T-helper 1 cell (primary cell): ENCODE data around the gene KDF1.
A peak's percentile ranks its signal among the peaks of the same experiment; 100 is the strongest.
"Not testable (repeated sequence)": the region's sequence is repeated elsewhere in the genome, so short reads cannot be mapped to it uniquely, and the experiment has no call there.

ENCODE experiments used
- DNase-seq, 5 donors: peaks; one replicate each; pipeline ENCODE4 v3.0.0-alpha.2; 2012 to 2020

KDF1 gene

DNA sequence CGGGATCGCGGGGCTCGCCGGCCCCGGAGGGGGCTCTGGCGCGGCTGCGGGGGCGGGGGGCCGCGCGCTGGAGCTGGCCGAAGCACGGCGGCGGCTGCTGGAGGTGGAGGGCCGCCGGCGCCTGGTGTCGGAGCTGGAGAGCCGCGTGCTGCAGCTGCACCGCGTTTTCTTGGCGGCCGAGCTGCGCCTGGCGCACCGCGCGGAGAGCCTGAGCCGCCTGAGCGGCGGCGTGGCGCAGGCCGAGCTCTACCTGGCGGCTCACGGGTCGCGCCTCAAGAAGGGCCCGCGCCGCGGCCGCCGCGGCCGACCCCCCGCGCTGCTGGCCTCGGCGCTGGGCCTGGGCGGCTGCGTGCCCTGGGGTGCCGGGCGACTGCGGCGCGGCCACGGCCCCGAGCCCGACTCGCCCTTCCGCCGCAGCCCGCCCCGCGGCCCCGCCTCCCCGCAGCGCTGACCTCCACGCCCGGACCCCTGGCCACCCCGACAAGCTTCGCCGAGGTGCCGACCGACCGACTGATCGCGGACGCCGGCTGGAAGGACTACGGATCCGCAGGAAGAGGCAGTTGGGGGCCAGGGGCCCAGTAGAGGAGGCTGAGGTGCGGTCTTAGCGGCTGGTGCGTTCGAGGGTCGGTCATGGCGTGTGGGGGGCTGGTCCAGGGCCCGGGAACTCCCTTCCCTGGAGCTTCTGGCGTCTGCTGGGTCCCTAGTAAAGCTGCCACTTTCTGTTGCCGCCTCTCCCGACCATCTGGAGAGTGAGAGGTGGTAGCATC lies 33.9 kb upstream of the KDF1 start:
- peak in 1 of 5 donors; percentile 24 for DNase-seq

DNA sequence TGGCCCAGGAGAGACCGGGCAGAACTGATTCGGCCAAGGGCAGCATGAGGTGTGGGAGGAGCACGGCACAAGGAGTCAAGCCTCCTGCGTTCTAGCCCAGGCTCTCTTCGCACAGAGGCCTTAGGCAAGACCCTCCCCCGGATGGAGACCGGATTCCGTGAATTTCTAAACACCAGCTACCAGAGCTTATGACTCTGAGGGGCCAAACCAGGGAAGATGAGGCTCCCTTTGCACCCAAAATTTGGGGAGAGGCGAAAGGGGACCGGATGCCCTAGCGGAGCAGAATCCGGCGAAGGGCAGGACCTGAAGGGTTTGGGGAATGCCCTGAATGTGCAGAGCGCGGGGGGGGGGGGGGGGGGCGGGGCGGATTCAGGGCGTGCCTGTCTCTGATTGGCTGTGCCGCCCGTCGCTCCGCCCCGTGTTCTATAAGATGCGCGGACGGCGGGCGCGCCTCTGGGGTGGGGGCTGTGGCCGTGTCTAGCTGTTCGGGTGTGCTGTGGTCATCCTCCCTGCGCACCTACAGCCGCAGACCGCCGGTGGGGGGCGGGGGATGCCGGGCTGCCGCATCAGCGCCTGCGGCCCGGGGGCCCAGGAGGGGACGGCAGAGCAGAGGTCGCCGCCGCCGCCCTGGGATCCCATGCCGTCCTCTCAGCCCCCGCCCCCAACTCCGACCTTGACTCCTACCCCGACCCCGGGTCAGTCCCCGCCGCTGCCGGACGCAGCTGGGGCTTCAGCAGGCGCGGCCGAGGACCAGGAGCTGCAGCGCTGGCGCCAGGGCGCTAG lies 33.2 kb upstream of the KDF1 start, which contains the start of gene TRNP1:
TSS of gene TRNP1 (plus strand) at position 456 of the 783 bp plus-strand sequence. CDS start at position 551, 95 bp downstream.
- DNase-seq: peak; percentile 46 to 65 (median 59)

DNA sequence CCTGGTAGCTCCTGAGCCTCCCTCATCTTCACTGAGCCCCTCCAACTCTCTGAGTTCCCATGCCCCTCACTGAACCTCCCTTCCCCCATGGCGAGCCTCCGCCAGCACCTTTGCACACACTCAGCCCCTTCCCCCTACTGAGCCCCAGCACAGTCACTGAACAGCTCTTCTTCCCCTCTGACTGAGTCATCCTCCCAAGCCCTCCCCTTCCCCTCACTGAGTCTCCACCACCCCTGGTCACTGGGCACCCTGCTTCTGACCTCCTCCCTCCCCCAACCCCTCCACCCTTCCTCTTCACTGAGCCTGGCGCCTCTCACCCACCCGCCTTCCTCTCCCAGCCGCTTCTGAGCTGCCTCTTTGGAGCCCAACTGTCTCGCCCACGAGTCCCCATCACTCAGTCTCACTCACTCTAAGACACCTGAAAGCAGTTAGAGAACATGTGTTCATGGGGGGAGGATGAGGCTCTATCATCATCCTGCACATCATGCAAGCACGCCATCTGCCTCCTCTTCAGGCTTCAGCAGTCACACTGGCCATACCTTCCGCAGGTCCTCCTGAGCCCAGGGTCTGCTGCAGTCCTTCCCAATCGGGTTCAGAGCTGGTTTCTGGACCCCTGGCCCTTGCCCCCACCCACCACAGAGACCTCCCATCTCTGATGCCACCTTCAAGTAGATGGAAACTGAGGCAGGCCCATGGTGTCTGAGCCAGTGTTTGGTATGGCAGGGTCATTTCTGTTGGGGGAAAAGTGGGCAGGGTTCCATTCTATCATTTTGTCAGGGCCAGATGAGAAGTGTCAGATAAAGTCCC lies 31.2 kb upstream of the KDF1 start:
- DNase-seq: no peak

DNA sequence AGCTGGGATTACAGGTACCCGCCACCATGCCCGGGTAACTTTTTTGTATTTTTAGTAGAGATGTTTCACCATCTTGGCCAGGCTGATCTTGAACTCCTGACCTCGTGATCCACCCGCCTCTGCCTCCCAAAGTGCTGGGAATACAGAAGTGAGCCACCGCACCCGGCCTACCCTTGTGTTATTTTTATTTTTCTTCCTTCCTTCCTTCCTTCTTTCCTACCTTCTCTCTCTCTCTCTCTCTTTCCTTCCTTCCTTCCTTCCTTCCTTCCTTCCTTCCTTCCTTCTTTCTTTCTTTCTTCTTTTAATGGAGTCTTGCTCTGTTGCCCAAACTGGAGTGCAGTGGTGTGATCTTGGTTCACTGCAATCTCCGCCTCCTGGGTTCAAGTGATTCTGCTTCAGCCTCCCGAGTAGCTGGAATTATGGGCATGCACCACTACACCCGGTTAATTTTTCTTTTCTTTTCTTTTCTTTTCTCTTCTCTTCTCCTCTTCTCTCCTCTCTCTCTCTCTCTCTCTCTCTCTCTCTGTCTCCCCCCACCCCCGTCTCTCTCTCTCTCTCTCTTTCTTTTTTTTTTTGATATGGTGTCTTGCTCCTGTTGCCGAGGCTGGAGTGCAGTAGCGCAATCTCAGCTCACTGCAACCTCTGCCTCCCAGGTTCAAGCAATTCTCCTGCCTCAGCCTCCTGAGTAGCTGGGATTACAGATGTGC lies 29.3 kb upstream of the KDF1 start:
- DNase-seq: not testable (repeated sequence)

DNA sequence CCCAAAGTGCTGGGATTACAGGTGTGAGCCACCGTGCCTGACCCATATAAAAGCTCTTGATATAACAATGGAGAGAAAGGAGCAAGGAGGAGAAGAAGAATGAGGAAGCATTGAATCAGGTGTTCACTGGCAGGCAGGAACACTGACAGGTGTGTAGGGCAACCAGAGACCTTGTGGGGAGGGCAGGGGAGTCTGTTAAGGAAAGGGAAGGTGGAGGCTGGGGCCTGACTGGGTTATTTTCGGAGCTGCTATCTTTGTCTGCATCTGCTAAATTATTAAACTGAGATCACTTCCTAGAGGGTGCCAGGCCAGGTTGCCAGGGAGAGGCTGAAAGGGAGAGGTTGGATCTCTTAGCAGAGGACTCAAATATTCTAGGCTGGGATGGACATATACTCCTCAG lies 26.4 kb upstream of the KDF1 start:
- no peak for DNase-seq

DNA sequence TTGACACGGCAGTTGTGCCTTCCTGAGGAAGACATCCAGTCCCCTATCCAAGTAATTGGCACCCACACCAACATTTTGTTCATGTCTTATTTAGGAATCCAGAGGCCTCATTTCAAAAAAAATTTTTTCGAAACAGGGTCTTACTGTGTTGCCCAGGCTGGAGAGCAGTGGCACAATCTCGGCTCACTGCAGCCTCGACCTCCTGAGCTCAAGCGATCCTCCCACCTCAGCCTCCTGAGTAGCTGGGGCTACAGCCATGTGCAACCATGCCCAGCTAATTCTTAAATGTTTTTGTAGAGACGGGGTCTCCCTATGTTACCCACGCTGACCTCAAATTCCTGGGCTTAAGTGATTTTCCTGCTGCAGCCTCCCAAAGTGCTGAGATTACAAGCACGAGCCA lies 24.0 kb upstream of the KDF1 start:
- DNase-seq: no peak

DNA sequence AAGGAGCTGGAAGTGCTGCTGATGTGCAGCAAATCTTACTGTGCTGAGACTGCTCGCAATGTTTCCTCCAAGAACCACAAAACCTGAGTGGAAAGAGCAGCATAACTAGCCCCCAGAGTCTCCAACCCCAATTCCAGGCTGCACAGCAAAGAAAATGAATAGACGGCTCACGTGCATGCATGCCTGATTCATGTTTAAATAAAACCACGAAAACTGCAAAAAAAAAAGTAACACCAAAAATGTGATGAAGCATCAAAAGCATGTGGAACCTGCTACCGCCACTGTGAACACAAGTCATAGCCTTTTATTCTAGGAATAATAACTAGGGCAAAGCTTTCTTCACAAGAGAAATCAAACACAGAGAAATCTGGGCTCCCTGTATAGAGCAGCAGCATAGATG lies 23.6 kb upstream of the KDF1 start:
- no peak for DNase-seq

DNA sequence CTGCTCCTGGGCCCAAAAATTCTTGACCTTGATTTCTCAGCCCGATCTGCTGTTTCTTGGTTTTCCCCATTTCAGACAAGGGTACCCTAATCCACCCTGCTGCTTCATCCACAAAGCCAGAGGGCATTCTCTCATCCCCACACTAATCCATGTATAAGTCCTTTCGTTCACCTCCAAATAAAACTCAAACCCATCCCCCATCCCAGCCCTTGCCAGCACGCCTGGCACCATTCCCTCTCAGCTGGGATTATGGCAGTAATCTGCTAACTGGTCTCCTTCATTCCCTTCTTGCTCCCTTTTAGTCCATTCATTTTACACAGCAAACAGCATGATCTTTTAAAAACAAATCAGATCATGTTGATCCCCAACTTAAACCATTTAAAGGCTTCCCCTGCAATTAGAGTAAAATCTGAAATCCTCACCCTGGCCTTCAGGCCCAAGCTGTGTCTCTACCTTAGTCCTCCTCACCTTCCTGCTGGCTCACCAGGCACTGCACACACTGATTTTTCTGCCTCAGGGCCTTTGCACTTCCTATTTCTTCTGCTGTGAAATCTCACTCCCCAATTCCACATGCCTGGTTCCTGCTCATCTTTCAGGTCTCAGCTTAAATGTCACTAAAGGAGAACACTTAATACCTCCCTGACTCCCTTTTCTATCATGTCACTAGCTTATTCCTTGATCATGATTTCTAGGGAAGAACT lies 21.0 kb upstream of the KDF1 start:
- no peak for DNase-seq

DNA sequence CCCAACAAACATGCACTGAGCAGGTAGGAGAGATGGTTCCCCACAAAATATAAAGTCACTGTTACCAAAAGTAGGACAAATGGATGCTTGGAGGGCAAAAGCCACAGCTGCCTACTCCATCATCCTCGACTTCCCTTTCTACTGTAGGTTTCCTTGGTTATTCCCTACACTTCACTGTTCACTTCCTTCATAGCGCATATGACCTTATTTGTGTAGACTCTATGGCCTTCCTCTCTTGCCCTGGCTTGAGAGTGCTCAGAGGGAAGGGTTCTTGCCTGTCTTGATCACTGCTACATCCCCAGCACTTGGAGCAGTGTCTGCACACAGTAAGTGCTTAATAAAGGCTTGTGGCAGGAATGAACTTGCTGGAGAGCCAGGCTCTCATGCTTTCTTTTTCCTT lies 18.6 kb upstream of the KDF1 start:
- DNase-seq: no peak

DNA sequence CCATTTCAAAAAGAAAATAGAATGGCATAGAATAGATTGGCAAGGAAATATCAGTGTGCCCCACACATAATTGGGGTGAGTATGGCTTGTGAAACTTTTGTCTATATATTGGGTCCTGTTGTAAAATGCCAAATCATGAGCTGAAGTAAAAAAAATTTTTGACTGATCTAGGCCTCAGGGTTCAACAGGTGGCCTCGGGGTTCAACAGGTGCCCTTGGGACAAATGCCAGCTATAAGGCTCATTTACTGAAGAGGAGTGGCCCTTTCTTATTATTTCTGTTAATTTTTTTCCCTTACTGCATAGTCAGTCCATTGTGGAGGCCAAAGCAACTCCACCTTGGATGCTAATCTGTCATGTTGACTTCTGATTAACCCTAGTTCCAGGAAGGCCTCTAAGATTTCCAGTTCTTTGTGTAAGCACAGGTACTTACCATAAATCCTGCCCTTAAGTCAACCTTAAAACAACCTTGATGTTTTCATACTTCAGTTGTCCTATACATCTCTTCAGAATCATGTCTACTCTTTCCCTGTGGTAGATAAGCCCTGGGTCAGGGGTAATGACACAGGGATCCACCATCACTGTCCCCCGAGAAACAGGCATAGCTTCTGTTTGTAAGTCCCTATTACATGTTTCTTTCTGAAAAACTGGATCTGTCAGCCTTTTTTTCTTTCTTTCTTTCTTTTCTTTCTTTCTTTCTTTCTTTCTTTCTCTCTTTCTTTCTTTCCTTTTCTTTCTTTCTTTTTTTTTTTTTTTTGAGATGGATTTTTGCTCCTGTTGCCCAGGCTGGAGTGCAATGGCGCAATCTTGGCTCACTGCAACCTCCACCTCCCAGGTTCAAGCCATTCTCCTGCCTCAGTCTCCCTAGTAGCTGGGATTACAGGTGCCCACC lies 16.6 kb upstream of the KDF1 start:
- DNase-seq: no peak

DNA sequence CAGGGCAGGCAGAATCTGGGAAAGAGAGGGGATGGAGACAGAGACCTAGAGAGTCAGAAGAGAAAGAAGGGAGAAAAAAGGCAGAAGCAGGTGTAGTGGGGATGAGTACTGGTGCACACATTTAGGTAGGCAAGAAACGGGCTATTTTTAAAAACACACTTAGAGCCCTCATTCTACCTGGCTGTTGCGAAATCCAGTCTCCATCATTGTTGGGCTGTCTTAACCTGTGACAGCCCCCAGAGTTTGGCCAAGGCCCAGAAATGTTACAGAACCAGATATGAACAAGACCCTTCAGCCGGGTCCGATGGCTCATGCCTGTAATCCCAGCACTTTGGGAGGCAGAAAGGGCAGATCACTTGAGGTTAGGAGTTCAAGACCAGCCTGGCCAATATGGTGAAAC lies 12.6 kb upstream of the KDF1 start:
- DNase-seq: no peak

DNA sequence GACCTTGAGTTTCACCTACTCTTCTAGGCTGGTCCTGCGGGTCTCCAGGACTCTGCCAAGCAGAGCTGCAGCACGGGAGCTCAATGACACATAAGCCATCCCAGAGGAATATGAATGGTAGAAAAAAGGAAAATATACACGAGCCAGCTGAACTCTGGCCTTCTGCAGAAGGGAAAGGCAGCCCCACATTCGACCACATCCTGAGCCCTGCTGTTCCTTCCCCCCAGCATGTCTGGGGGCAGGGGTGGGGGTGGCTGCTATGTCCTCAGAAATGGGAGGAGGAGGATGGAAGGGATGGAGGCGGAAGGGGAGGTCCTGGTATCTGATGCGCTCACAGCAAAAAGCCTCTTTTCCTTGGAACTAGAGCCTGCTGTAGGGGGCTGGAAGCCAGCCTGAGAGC lies 12.1 kb upstream of the KDF1 start:
- DNase-seq: no peak

DNA sequence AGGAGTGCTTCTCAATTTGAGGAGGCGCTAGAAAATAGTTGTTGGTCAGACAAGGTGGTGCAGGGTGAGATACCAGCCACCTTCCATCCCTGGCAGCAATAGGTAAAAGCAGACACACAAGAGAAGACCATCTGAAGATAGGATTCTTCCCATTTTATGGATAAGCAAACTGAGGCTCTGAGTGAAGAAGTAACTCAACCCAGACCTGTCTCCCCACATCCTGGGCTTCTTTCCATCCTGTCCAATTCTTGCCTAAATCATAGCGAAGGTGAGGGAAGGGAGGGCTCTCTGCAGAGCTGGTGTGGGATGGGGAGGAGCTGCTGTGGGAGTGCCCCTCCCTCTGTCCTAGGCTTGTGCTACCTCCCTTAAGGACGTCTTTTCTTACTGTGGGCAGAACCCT lies 11.3 kb upstream of the KDF1 start:
- no peak for DNase-seq

DNA sequence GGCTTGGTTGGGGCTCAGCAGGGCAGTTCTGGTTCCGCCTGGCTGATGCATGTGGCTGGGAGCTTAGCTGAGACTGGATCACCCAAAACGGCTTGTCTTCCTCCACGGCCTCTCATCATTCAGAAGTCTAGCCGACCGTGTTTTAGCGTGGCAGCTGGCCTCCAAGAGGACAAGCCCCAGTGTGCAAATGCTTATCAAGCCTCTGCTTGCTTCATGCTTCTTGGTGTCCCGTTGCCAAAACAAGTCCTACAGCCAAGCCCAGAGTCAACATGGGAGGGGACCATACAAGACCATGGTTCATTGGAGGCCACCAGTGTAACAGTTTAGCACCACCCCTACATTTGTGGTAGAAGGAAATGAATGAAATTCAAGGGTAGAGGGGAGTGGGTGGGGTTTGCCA lies 10.5 kb upstream of the KDF1 start:
- no peak for DNase-seq

DNA sequence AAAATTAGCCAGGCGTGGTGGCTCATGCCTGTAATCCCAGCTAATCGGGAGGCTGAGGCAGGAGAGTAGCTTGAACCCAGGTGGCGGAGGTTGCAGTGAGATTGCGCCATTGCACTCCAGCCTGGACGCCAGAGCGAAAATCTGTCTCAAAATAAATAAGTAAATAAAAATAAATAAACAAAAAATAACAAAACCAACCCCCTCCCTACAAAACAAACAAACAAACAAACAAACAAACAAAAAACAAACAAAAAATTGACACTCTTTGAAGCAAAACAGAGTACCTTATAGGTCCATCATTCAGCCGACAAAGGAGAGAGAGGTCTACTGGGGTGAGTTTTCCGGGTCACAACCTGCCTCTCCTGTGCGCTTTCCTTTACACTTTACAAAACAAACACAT lies 5.4 kb upstream of the KDF1 start:
- no peak for DNase-seq

DNA sequence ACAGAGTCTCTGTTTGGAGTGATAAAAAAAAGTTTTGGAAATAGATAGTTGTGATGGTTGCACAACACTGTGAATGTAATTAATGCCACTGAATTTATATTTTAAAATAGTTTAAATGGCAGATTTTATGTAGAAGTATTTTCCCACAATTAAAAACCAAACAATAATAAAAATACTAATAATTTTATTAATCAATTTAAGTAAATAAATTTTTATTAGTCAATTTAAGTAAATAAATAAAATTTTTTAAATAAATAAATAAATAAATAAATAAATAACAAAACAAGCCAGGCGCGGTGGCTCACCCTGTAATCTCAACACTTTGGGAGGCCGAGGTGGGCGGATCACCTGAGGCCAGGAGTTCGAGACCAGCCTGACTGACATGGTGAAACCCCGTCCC lies 4.9 kb upstream of the KDF1 start:
- DNase-seq: no peak

DNA sequence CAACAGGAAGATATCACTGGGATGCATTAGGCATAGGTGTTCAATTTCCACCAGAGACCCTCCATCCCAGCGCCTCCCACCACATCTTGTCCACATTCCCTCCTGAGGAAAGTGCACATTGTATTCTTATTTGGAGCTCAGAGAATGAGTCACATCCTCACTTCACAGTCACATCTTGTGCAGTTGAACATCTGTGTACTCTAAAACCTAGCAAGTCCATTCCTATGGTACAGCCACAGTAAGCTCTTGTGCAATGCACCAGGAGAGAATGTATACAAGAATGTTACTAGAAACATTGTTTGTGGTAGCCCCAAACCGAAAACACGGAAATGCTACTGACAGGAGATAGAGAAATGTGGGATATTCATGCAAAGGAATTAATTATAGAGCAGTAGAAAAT lies 1.6 kb upstream of the KDF1 start:
- no peak for DNase-seq

DNA sequence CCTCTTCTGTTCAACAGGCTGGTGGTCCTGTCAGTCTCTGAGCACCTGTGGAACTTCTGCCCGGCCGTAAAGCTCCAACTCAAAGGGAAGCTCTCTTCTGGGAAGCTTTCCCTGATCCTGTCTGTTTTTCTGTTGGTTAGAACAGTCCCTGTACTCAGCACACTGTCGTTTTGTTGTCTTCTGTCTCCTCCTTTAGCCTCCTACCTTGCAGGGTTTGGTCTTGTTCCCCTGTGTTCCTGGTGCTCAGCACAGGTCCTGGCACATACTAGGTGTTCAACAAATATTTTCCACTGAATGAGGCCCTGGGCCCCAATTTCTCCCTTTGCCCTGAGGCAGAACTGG lies 328 bp upstream of the KDF1 start:
- no peak for DNase-seq

DNA sequence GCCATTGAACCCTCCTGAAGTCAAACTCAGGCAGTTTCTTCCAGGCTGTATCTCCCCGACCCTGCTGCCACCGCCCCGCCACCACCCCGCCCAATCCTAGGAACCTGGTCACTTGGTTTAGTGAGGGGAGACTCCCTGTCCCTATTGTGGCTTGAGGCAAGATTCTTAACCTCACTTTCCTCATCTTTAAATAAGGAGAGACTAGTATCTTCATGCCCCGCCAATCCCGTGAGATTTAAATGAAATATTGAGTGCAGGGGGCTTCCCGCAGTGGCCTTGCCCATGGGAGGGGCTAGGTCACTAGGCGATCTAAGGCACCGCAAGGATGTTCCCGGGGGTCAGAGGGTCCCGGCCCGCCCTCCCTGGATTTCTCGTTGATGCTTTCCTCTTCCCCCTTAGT lies 998 bp downstream of the KDF1 start:
- no peak for DNase-seq

DNA sequence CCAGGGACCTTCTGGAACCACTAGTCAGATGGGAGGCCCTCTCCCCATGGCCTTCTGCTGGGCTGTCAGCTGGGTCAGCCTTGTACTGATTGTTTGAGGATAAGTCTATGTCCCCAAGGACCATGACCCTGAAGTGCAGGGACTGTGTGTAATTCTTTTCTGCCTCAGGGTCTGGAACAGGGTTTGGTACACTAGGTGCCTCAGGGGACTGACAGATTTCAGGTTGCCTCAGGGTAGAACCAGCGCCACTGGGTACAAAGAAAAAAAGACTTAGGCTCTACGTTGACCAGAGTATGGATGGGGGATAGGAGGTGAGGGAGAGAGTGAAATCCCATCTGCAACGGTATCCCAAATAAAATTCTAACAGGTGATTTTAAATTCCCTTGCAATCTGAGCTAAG lies 3.0 kb downstream of the KDF1 start:
- no peak for DNase-seq

DNA sequence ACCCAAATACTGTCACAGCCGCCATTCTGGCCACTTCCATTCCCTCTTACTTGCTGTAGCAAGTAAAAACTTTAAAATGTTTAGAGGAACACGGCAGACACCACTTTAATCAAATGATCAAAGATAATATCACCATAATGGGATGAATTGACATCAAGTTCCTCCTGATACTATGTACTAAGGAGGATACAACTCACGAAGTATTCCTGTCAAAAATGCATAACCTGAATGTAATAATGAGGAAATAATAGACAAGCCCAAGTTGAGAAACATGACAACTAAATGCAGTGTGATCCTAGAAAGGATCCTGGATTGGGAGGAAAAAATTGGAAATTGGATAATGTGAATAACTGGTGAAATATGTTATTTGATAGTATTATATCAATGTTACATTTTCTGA lies 3.9 kb downstream of the KDF1 start:
- no peak for DNase-seq
